HCT116 (cell line): ENCODE results near the gene RIMBP2. TPM values are rescaled to one million over a fixed set of nuclear protein-coding genes. Genes with fewer than 3 reads are reported as not detected.

ENCODE experiments used
- ATAC-seq: fragments of 200-7000 bp; cut with Tn5 transposase; 2 replicates; pipeline ENCODE4 v1.9.1; 2020; ENCODE audit warnings: mild to moderate bottlenecking, moderate library complexity
- BruUV-seq: library from RNA; stranded (reverse); fragments of 400-500 nt; replicated peaks from 2 replicates; lab custom pipeline; 2021; lab: Mats Ljungman, UMichigan
- CTCF ChIA-PET: fragments of 300-600 bp; sonication (Branson Sonifier 250); formaldehyde crosslinking; loops from one replicate; lab custom pipeline; 2021; ENCODE audit warnings: antibody characterized with exemption; lab: Charles Lee
- POLR2A ChIA-PET: fragments of 300-600, 350-600 bp; sonication (Branson Sonifier 250); formaldehyde crosslinking; loops from one replicate; lab custom pipeline; 2021; ENCODE audit warnings: antibody characterized with exemption; lab: Charles Lee
- RAD21 ChIA-PET, 2 experiments: fragments of 300-600 bp; sonication (Branson Sonifier 250); formaldehyde crosslinking; loops; one replicate each; lab custom pipeline; 2023; ENCODE audit warnings: low total read pairs in 2 of 2; ENCODE audit not compliant: uncharacterized antibody in 2 of 2, unreplicated experiment in 2 of 2, low non-redundant PET in 1 of 2; lab: Charles Lee
- DNase-seq: peaks from one replicate; pipeline ENCODE4 v3.0.0-alpha.2; 2010; ENCODE audit warnings: low read depth, low spot score
- H2AFZ ChIP-seq: fragments of 200-600 bp; shearing (Covaris generic), sonication (generic); 2 replicates; pipeline ENCODE4 v1.6.1; 2017; ENCODE audit warnings: low read depth, mixed run types, mixed read lengths, antibody characterized with exemption, low read length; ENCODE audit not compliant: poor library complexity, severe bottlenecking
- H3K27ac ChIP-seq: 2 replicates; pipeline ENCODE4 v1.5.1; 2012; ENCODE audit warnings: low read depth, low read length
- H3K27me3 ChIP-seq: fragments of 200-600 bp; sonication (generic); 2 replicates; pipeline ENCODE4 v1.6.1; 2016; ENCODE audit warnings: mixed run types, low read length, mixed read lengths; ENCODE audit not compliant: insufficient read depth
- H3K36me3 ChIP-seq, 2 experiments: fragments of 200-500 bp in 1 of 2; fragments of 200-600 bp in 1 of 2; sonication (Bioruptor generic) in 1 of 2; sonication (generic) in 1 of 2; 2 replicates each; pipeline versions ENCODE4 v1.5.1 to v1.6.1; 2014 to 2016; ENCODE audit warnings: low read length in 2 of 2, inconsistent platforms in 1 of 2, mixed read lengths in 1 of 2, mixed run types in 1 of 2; ENCODE audit not compliant: insufficient read depth in 2 of 2, control insufficient read depth in 1 of 2
- H3K4me1 ChIP-seq, 2 experiments: fragments of 200-600 bp in 1 of 2; sonication (generic) in 1 of 2; 2 replicates each; pipeline versions ENCODE4 v1.5.1 to v1.6.1; 2012 to 2017; ENCODE audit warnings: low read length in 2 of 2, inconsistent platforms in 1 of 2, mild to moderate bottlenecking in 1 of 2, mixed read lengths in 1 of 2, mixed run types in 1 of 2, moderate library complexity in 1 of 2; ENCODE audit not compliant: insufficient read depth in 2 of 2, control insufficient read depth in 1 of 2
- H3K4me2 ChIP-seq: fragments of 200-600 bp; sonication (generic); 2 replicates; pipeline ENCODE4 v1.6.1; 2017; ENCODE audit warnings: mixed run types, low read length, mixed read lengths
- H3K4me3 ChIP-seq, 2 experiments: fragments of 200-600 bp in 1 of 2; sonication (generic) in 1 of 2; replicated peaks in 1 of 2; 2 replicates each; pipeline ENCODE4 v1.5.1; 2011 to 2016; ENCODE audit warnings: low read length in 2 of 2, control low read depth in 1 of 2, low read depth in 1 of 2, mild to moderate bottlenecking in 1 of 2, mixed read lengths in 1 of 2, mixed run types in 1 of 2
- H3K79me2 ChIP-seq: fragments of 200-600 bp; sonication (generic); 2 replicates; pipeline ENCODE4 v1.6.1; 2017; ENCODE audit warnings: mild to moderate bottlenecking, mixed run types, low read length, moderate library complexity, mixed read lengths; ENCODE audit not compliant: insufficient read depth
- H3K9ac ChIP-seq: fragments of 200-600 bp; sonication (generic); 2 replicates; pipeline ENCODE4 v1.6.1; 2016; ENCODE audit warnings: low read length, mixed read lengths
- H3K9me2 ChIP-seq: fragments of 200-600 bp; sonication (generic), shearing (Covaris generic); 2 replicates; pipeline ENCODE4 v1.6.1; 2017; ENCODE audit warnings: mixed run types, mild to moderate bottlenecking, moderate library complexity; ENCODE audit not compliant: insufficient read depth
- H3K9me3 ChIP-seq, 2 experiments: fragments of 200-500 bp in 1 of 2; fragments of 200-600 bp in 1 of 2; sonication (Bioruptor generic) in 1 of 2; sonication (generic) in 1 of 2; 2 replicates each; pipeline ENCODE4 v1.6.1; 2014 to 2017; ENCODE audit warnings: low read length in 2 of 2, mixed read lengths in 2 of 2, inconsistent platforms in 1 of 2, low read depth in 1 of 2, mild to moderate bottlenecking in 1 of 2, mixed run types in 1 of 2, moderate library complexity in 1 of 2; ENCODE audit not compliant: control insufficient read depth in 1 of 2, insufficient read depth in 1 of 2
- H4K20me1 ChIP-seq: fragments of 200-600 bp; sonication (generic), shearing (Covaris generic); 2 replicates; pipeline ENCODE4 v1.6.1; 2017; ENCODE audit warnings: mixed run types, mild to moderate bottlenecking, moderate library complexity; ENCODE audit not compliant: insufficient read depth
- ATF3 ChIP-seq: IDR thresholded peaks from 2 replicates; pipeline ENCODE4 v1.6.1; 2012
- CEBPB ChIP-seq: IDR thresholded peaks from 2 replicates; pipeline ENCODE4 v1.6.1; 2012; ENCODE audit warnings: low read depth
- ELF1 ChIP-seq: IDR thresholded peaks from 2 replicates; pipeline ENCODE4 v1.6.1; 2012; ENCODE audit warnings: low read depth, borderline replicate concordance
- SIN3A ChIP-seq: IDR thresholded peaks from 2 replicates; pipeline ENCODE4 v1.6.1; 2012; ENCODE audit warnings: low read depth
- SRF ChIP-seq: IDR thresholded peaks from 2 replicates; pipeline ENCODE4 v1.6.1; 2012; ENCODE audit warnings: low read depth
- TCF7L2 ChIP-seq: IDR thresholded peaks from 2 replicates; pipeline ENCODE4 v1.7.0; 2011; ENCODE audit warnings: borderline replicate concordance, inconsistent platforms; ENCODE audit not compliant: insufficient read depth, insufficient read length; ENCODE audit errors: extremely low read depth
- YY1 ChIP-seq: IDR thresholded peaks from 2 replicates; pipeline ENCODE4 v1.6.1; 2011; ENCODE audit warnings: low read length, low read depth, moderate library complexity, mild to moderate bottlenecking; ENCODE audit not compliant: insufficient replicate concordance; ENCODE audit errors: extremely low read depth
- intact Hi-C: fragments of 100-400 bp; cut with micrococcal nuclease; formaldehyde crosslinking; loops from 2 replicates; pipeline ENCODE4 v1.10.0; 2022
- total RNA-seq: library from RNA; stranded (reverse); gene quantifications from one replicate; pipeline ENCODE4 v1.2.1, GENCODE V29; 2021; ENCODE audit not compliant: unreplicated experiment

Gene RIMBP2
- total RNA-seq, 1 experiment from 2014 or later = not detected

- TF ChIP-seq SRF = no peak
Measured at GRCh38 chr12:130394906-130395305, 321.2 kb downstream of the RIMBP2 start (continued).

- ATAC-seq = no peak
- Histone ChIP-seq H3K27me3 (no peaks in the 10 kb centered on the region), H3K36me3 (no peaks in the 10 kb centered on the region), H3K4me2 (no peak overlapping the region), H2AFZ (no peak overlapping the region), H3K9ac (no peak overlapping the region), H4K20me1 (no peaks in the 10 kb centered on the region), H3K79me2 (no peaks in the 10 kb centered on the region), H3K4me1 (no peaks in the 10 kb centered on the region), H3K9me2 (no peaks in the 10 kb centered on the region), H3K4me3 (no peak overlapping the region), H3K27ac (no peak overlapping the region), H3K9me3 (peaks cover 0 to 2% of the 10 kb centered on the region in 2 experiments; a peak in 1 of 4 replicates)
- no peak for TF ChIP-seq SRF
- no peak for TF ChIP-seq TCF7L2
- no peak for TF ChIP-seq ELF1
- no peak for TF ChIP-seq YY1
- no peak for TF ChIP-seq SIN3A
- no peak for TF ChIP-seq CEBPB
- BruUV-seq = no TSS peak
- ChIA-PET RAD21 (no interaction called here), CTCF (no interaction called here), POLR2A (no interaction called here)
- DNase-seq = no peak
- intact Hi-C loops = no loop called here
Measured at GRCh38 chr12:130391186-130391585, 324.9 kb downstream of the RIMBP2 start.

DNA sequence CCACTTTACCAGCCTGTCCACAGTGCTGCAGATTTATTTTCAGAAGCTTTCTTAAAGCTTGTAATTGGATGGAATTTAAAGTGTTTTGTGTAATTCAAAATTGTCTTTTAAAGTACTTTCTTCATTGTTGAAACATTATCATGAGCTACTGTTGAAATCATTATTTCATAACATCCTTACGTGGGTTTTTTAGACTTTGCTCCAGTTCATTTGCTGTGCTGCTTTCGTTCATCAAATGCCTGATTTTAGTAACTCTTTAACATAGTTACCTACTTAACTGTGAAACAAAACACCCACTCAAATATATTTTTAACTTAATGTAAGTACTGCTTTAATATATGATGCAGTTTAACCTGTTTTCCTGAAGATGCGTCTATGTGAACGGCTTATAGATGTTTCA is 330.9 kb downstream of the RIMBP2 start:
- ChIA-PET POLR2A (no interaction called here), RAD21 (no interaction called here), CTCF (no interaction called here)
- H3K27ac ChIP-seq = no peak overlapping the region
- H3K9me2 ChIP-seq = no peaks in the 10 kb centered on the region
- no peaks in the 10 kb centered on the region for H4K20me1 ChIP-seq
- H3K4me3 ChIP-seq = no peak overlapping the region
- no peak overlapping the region for H3K9ac ChIP-seq
- H3K27me3 ChIP-seq = no peaks in the 10 kb centered on the region
- TF ChIP-seq ATF3 = no peak
- H2AFZ ChIP-seq = no peak overlapping the region
- DNase-seq (no peak), ATAC-seq (no peak)
- intact Hi-C loops = no loop called here
- no peaks in the 10 kb centered on the region for H3K79me2 ChIP-seq
- no peaks in the 10 kb centered on the region; a peak in 1 of 4 replicates for H3K9me3 ChIP-seq
- no peak overlapping the region for H3K4me2 ChIP-seq
- H3K4me1 ChIP-seq = no peaks in the 10 kb centered on the region
- no peaks in the 10 kb centered on the region for H3K36me3 ChIP-seq
- BruUV-seq = no TSS peak
